Lung (tissue), 12 donors: ENCODE data around the gene ORMDL1. TPM values are rescaled to one million over a fixed set of nuclear protein-coding genes. Genes with fewer than 3 reads are reported as not detected.

Source experiments
- ATAC-seq: fragments of 200-7000 bp; cut with Tn5 transposase; one replicate; pipeline ENCODE4 v1.9.1; 2020; ENCODE audit warnings: moderate number of reproducible peaks; ENCODE audit not compliant: insufficient read depth, low FRiP score
- DNase-seq, 3 donors: peaks; one replicate each; pipeline ENCODE4 v3.0.0-alpha.2; 2013 to 2017
- H3K27ac ChIP-seq, 2 donors: one replicate each; pipeline ENCODE4 v1.5.1; 2013; ENCODE audit warnings: mild to moderate bottlenecking in 2 of 2, moderate library complexity in 2 of 2, control low read depth in 1 of 2, inconsistent platforms in 1 of 2, low read depth in 1 of 2, low read length in 1 of 2
- H3K27me3 ChIP-seq, 3 donors: one replicate each; pipeline ENCODE4 v1.5.1; 2013; ENCODE audit warnings: low read length in 2 of 3; ENCODE audit not compliant: control insufficient read depth in 3 of 3, insufficient read depth in 3 of 3
- H3K36me3 ChIP-seq, 4 donors: one replicate each; pipeline ENCODE4 v1.5.1; 2013; ENCODE audit warnings: low read length in 4 of 4, mild to moderate bottlenecking in 1 of 4, moderate library complexity in 1 of 4; ENCODE audit not compliant: control insufficient read depth in 4 of 4, insufficient read depth in 4 of 4
- H3K4me1 ChIP-seq, 5 donors: one replicate each; pipeline ENCODE4 v1.5.1; 2013; ENCODE audit warnings: low read length in 5 of 5, mild to moderate bottlenecking in 2 of 5, moderate library complexity in 1 of 5; ENCODE audit not compliant: control insufficient read depth in 5 of 5, insufficient read depth in 5 of 5
- H3K4me3 ChIP-seq: one replicate; pipeline ENCODE4 v1.5.1; 2013; ENCODE audit warnings: mild to moderate bottlenecking, control low read depth, moderate library complexity
- H3K9ac ChIP-seq, 2 donors: one replicate each; pipeline ENCODE4 v1.5.1; 2013; ENCODE audit warnings: low read length in 2 of 2, control low read depth in 1 of 2; ENCODE audit not compliant: insufficient read depth in 1 of 2
- H3K9me3 ChIP-seq, 4 donors: one replicate each; pipeline ENCODE4 v1.5.1; 2013; ENCODE audit warnings: low read length in 3 of 4, mild to moderate bottlenecking in 1 of 4, moderate library complexity in 1 of 4; ENCODE audit not compliant: control insufficient read depth in 4 of 4, insufficient read depth in 3 of 4
- CTCF ChIP-seq: IDR thresholded peaks from 2 replicates; pipeline ENCODE4 v1.5.1; 2012; ENCODE audit warnings: mild to moderate bottlenecking; ENCODE audit errors: control extremely low read depth, extremely low read depth
- WGBS, 2 donors: extraction: QIAGEN DNeasy Blood & Tissue Kit; methylation state at CpG; one replicate each; pipeline ENCODE4 v1.1.7; 2013; 5-methylcytosine and 5-hydroxymethylcytosine counted together
- polyA plus RNA-seq, 2 donors: library from polyadenylated mRNA; stranded (reverse); fragments of 200-250 nt; gene quantifications; one replicate each; pipeline ENCODE4 v1.2.1, GENCODE V29; 2013
- total RNA-seq, 2 donors: library from RNA; depleted of rRNA in 1 of 2; stranded (reverse); fragments of >200 nt in 1 of 2; gene quantifications; one replicate each; pipeline ENCODE4 v1.2.1, GENCODE V29; 2014 to 2021
- donor health status: control.
- donor health status: control.
- donor health status: Bipolar disorder and iron deficiency.
- donor health status: healthy.
- donor health status: DM: yes; HTN: yes; CAD: no.

The ORMDL1 gene
- total and polyA plus RNA-seq, 4 donors: 42.6 to 167 (median 82.8) TPM

GRCh38 chr2:189791338-189792042, 7.4 kb upstream of the ORMDL1 start:
- Histone ChIP-seq H3K27me3 (no peaks in the 10 kb centered on the region), H3K9me3 (no peaks in the 10 kb centered on the region), H3K4me3 (no peak overlapping the region), H3K36me3 (peaks cover 8 to 18% (median 12%) of the 10 kb centered on the region in 4 donors), H3K27ac (no peak overlapping the region), H3K4me1 (no peaks in the 10 kb centered on the region), H3K9ac (no peak overlapping the region)
- no peak for TF ChIP-seq CTCF
- WGBS, 2 donors: 90 to 94% methylated on average over 12 of the region's 12 CpGs
- DNase-seq: no peak
- no peak for ATAC-seq

GRCh38 chr2:189783451-189783926, 650 bp downstream of the ORMDL1 start:
- no peaks in the 10 kb centered on the region for H3K27me3 ChIP-seq
- no peaks in the 10 kb centered on the region for H3K9me3 ChIP-seq
- peak overlapping the region; percentile 96 to 99 for H3K27ac ChIP-seq
- H3K4me3 ChIP-seq: peak overlapping the region; percentile 97
- no peak for TF ChIP-seq CTCF
- ATAC-seq (peak; percentile 0), DNase-seq (peak; percentile 14 to 81 (median 77))
- H3K9ac ChIP-seq: peak overlapping the region; percentile 67 to 98
- H3K4me1 ChIP-seq: peaks cover 1 to 21% (median 13%) of the 10 kb centered on the region in 5 donors
- WGBS, 2 donors: 0 to 1% methylated on average over 17 of the region's 17 CpGs
- H3K36me3 ChIP-seq: peaks cover 5 to 25% (median 9%) of the 10 kb centered on the region in 4 donors

GRCh38 chr2:189782221-189782671, 1.9 kb downstream of the ORMDL1 start:
- WGBS, 2 donors: 25 to 46% methylated on average over 4 of the region's 4 CpGs
- peak overlapping the region in 1 of 2 donors; percentile 52 for H3K9ac ChIP-seq
- H3K4me3 ChIP-seq: no peak overlapping the region
- DNase-seq (no peak), ATAC-seq (no peak)
- H3K4me1 ChIP-seq: peaks cover 1 to 21% (median 13%) of the 10 kb centered on the region in 5 donors
- H3K36me3 ChIP-seq: peaks cover 7 to 25% (median 10%) of the 10 kb centered on the region in 4 donors
- H3K27me3 ChIP-seq: no peaks in the 10 kb centered on the region
- no peak overlapping the region for H3K27ac ChIP-seq
- no peaks in the 10 kb centered on the region for H3K9me3 ChIP-seq
- no peak for TF ChIP-seq CTCF
